SH-SY5Y (cell line): ENCODE results near the gene ZFP57.

ENCODE experiments used
- GATA2 ChIP-seq: IDR thresholded peaks from 2 replicates; pipeline ENCODE4 v1.6.1; 2011; ENCODE audit warnings: mild to moderate bottlenecking, low read depth, low read length
- GATA3 ChIP-seq: IDR thresholded peaks from 2 replicates; pipeline ENCODE4 v1.6.1; 2011; ENCODE audit warnings: low read depth, mild to moderate bottlenecking, low read length, moderate library complexity

GRCh38 chr6:29655658-29656057, 25.3 kb downstream of the ZFP57 start:
- no peak for TF ChIP-seq GATA3
- no peak for TF ChIP-seq GATA2
